HEK293 (cell line): ENCODE data around the gene ALG6.

Experiments
- HIC1 ChIP-seq: fragments of 450-650 bp; formaldehyde crosslinking; IDR thresholded peaks from 2 replicates; pipeline ENCODE4 v1.5.1; 2016; ENCODE audit warnings: missing biosample characterization, missing genetic modification characterization
- KLF10 ChIP-seq: fragments of 450-650 bp; IDR thresholded peaks from 2 replicates; pipeline ENCODE4 v1.5.1; 2018; ENCODE audit warnings: missing biosample characterization, mild to moderate bottlenecking, missing genetic modification characterization
- KLF7 ChIP-seq: fragments of 450-650 bp; formaldehyde crosslinking; IDR thresholded peaks from 2 replicates; pipeline ENCODE4 v1.5.1; 2016; ENCODE audit warnings: missing biosample characterization, missing genetic modification characterization, borderline replicate concordance
- PBX3 ChIP-seq: sonication (generic); formaldehyde crosslinking; IDR thresholded peaks from 2 replicates; pipeline ENCODE4 v1.8.1; 2022; ENCODE audit warnings: mild to moderate bottlenecking, moderate library complexity, missing genetic modification reagents
- REST ChIP-seq: fragments of 450-650 bp; formaldehyde crosslinking; IDR thresholded peaks from 2 replicates; pipeline ENCODE4 v1.5.1; 2016; ENCODE audit warnings: missing biosample characterization, missing genetic modification characterization
- ZNF37A ChIP-seq: fragments of 450-650 bp; IDR thresholded peaks from 2 replicates; pipeline ENCODE4 v1.5.1; 2018; ENCODE audit warnings: missing biosample characterization, missing genetic modification characterization

GRCh38 chr1:63359561-63359960 is 7.9 kb upstream of the ALG6 start:
- no peak for TF ChIP-seq KLF7 (tag by site-specific recombination)
- no peak for TF ChIP-seq PBX3
- no peak for TF ChIP-seq ZNF37A (tag by site-specific recombination)
- no peak for TF ChIP-seq REST
- TF ChIP-seq KLF10 (tag by site-specific recombination): no peak
- TF ChIP-seq HIC1 (tag by site-specific recombination): no peak
